DOHH2 (cell line): ENCODE measurements around the gene GPR148.

ENCODE experiments used
- CTCF ChIP-seq: fragments of 200-600 bp; sonication (generic); IDR thresholded peaks from one replicate; pipeline ENCODE4 v1.5.1; 2014; ENCODE audit warnings: antibody characterized with exemption, mild to moderate bottlenecking, low read depth, low read length; ENCODE audit not compliant: poor library complexity, severe bottlenecking
- EZH2phosphoT487 ChIP-seq: fragments of 200-600 bp; sonication (generic); IDR thresholded peaks from 2 replicates; pipeline ENCODE4 v1.6.1; 2017; ENCODE audit warnings: borderline replicate concordance, mild to moderate bottlenecking, antibody characterized with exemption, low read length, moderate library complexity, mixed read lengths

GRCh38 chr2:130724455-130724854, 4.4 kb upstream of the GPR148 start:
- TF ChIP-seq CTCF (no peak), EZH2phosphoT487 (no peak)
